ENCODE data around the gene RNF166.

RNF166 gene

GRCh38 chr16:88691129-88691813, 14.9 kb downstream of the RNF166 start:
- DNase-seq = no peak

DNA sequence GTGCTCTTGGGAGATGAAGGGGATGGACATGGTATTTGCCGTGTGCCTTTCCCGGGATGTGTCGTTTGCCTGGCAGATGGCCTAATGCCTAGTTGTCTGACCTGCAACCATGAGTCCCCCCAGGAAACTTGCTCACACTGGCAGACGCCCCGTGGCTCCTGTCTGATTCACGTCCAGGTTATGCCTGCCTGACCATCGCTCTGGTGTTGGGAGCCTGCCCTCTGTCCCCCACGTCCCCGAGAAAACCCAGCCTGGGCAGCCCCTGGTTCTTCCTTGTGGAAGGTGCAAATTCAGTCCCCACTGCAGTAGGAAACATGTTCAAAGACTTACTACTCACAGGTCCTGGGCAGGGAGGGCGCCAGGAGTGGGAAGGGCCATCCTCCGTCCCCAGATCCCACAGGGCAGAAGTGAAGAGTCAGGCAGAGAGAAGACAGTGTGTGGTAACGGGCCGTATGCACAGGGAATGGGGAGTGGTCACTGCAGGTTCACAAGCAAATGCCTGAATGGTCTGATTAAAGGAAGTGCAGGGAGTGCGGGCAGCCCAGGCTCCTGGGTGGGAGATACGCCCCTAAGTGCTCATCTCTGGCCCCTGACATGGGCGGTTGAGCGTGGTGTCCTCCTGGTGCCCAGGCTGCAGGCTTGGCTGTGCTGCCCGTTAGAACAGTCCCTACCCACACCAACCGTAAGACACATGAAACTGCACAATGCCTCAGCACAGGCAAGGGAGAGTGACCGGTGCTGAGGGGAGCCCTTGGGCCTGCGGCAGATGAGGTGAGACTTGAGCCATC, 15.7 kb downstream of the RNF166 start:
- no peak for DNase-seq

DNA sequence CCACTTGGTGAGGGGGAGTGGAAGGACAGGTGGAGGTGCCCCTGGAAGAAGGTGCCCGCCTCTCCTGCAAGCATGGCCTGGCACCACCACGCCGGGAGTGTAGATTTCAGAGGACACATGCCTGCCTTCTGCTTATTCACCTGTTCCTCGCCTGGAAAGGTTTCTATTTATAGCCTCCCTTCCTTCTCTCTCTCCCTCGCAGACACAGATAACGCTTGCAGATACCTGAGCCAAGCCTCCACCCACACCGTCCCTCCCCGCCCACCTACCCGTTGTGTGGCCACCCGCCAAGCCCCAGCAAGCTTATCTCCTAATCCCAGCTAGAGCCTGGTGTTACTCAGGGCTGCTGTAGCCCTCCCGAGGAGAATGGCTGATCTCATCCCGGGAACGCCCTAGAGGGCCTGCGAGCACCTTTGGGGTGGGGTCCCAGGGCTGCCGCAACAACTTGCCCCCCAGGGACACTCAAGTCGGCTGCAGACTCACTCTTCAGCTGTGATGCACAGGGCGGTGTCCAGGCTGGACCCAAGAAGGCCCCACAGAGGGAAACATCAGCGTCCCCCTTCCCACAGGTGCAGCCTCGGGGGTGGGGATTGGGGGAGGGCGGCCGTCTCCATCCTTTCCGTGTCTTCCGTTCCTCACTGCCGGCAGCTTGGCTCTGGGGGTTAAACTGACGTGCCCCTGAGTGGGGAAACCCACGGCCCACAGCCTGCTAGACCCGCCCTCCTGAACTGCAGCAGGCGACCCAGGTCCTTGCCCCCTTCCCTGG, 18.0 kb downstream of the RNF166 start:
- DNase-seq = peak; percentile 55

- no peak for DNase-seq
Observed at GRCh38 chr16:88687676-88688012, 18.6 kb downstream of the RNF166 start.

GRCh38 chr16:88687254-88687576, 19.0 kb downstream of the RNF166 start:
- DNase-seq = no peak

DNA sequence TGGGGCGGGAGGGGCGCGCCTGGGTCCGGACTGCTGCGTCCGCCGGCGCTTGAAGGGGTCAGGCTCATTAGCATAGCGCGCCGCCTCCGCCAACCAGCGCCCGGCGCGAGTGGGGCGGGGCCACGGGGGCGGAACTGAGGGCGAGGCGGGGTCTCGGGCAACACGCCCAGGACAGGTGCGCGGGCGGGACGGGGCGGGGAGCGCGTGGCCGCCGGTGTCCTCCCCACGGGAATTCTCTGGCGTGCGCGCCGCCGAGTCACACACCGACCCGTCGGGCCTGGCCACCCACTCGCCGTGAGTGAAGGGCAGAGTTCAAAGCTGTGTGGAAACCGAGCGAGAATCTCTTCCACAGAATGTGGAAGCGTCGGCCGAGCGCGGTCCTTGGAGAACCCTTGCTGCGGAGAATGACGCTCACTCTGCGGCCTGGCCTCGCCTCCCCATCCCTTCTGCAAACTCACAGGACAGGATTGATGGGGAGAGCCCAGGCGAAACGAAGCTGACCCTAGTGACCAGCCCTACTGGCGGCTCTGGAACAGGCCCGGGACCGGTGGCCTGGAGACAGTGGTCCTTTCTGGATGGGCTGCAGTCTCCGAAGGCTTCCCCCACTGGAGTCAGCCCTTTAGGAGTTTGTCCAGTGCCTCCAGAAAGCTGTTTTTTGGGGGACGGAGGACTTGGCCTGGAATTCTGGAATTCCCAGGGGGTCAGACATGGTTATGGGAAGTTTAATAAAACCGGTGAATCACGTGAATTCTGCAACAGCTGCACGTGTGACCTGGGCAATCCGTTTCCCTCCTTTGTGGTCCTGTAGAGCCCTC, 19.6 kb downstream of the RNF166 start, which contains the start of gene SNAI3:
TSS of gene SNAI3 (minus strand) at position 69 of the 815 bp plus-strand sequence. CDS start 101 bp downstream, outside the sequence.
- DNase-seq = peak; percentile 88

DNA sequence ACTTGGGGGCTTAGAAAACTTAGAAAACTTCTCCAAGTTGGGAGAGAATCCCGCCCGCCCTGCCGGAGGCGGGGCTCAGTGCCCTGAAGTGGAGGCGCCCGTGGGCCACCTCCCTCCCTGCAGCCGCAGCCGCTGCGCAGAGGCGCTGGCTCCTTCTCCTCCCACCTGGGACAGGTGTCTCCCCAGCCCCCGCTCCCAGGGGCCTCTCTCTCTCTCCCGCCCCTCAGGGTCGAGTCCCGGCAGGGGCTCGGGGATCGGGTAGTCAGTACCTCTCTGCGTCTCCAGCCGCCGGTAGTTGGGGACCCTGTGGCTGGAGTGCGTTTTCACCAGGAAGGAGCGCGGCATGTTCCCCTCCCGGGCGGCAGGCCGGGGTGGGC, 20.2 kb downstream of the RNF166 start:
- DNase-seq = no peak

DNA sequence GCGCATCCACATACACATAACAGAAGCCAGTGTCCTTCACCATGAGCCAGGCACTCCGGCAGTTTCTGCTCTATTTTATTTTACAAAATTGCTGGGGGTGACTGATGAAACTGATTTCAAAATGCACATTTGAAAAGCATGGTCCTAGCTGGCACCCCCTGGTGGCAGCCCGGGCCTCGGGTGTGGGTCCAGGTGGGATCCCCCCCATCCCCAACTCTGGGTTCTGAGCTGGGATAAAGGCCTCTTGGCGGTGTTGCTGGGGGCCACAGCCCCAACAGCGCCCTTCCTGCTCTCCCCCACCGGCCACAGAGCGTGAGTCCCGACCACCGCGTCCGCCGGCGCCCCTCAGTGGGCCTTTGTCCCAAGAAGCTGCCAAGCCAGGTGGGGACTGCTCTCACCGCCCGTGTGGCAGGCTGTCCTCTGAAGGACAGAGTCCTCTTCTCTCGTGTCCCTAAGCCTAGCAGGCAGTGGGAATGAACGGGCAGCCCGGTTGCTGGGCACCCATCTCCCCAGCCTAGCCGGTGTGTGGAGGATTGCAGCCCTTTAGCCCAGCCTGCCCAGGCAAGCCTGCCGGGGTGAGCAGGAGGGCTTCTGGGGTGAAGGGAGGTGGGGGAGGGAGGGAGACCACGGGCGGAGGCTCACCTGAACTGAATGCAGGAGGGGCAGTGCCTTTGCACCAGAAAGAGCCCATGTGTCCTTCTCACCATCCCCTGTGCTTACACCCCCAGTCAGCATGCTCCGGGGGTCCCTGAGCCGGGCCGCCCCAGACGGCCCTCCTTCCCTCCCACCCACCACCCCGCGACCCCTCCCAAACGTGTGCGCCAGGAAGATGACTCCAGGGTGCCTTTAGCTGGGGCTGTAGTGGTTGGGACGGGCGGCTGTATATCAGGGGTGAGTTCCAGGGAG, 20.8 kb downstream of the RNF166 start:
- DNase-seq = no peak

DNA sequence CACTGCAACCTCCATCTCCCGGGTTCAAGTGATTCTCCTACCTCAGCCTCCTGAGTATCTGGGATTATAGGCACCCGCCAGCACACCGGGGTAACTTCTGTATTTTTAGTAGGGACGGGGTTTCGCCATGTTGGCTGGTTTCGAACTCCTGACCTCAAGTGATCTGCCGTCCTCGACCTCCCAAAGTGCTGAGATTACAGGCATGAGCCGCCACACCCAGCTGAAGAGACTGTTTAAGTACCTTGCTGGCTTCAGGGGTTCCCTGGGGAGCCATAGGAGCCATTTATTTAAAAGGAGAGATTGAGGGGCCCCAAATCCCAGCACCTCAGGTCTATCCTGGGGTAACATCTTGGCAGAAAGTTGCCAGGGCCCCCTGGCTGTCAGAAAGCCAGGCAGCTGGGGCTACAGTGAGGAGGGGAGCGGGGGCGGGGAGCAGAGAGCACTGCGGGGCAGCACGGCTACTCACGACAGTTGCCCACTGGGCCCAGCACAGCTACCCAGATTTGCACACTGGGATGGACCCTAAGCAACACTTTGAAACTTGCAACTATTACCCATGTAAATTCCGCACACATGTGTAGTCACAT, 21.5 kb downstream of the RNF166 start:
- no peak for DNase-seq

GRCh38 chr16:88681709-88682451, 24.3 kb downstream of the RNF166 start:
- no peak for DNase-seq

DNA sequence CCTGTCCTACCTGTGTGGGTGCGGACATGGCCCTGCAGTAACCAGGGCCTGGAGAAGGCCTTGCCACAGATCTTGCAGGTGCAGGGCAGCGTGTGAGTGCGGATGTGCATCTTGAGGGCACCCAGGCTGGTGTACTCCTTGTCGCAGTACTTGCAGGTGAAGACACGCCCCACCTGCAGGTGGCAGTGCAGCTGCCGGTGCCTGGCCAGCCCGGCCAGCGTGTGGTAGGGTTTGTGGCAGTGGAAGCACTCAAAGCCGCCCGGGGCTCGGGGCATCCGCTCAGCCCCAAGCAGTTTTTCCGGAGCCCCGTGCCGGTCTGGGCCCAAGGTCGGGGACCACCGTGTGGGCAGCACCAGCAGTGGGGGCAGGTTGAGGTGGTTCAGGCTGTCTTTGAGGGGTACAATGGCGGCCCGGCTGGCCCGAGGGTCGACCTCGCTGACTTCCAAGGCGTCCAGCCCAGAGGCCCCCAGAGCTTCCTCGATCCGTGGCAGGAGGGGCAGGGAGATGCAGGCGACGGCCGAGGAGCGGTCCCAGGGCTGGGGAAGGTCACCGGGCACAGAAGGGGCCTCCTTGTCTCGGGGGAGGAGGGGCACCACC, 25.0 kb downstream of the RNF166 start:
- DNase-seq = peak; percentile 22

- DNase-seq = no peak
Observed at GRCh38 chr16:88680554-88681083, 25.6 kb downstream of the RNF166 start.

DNA sequence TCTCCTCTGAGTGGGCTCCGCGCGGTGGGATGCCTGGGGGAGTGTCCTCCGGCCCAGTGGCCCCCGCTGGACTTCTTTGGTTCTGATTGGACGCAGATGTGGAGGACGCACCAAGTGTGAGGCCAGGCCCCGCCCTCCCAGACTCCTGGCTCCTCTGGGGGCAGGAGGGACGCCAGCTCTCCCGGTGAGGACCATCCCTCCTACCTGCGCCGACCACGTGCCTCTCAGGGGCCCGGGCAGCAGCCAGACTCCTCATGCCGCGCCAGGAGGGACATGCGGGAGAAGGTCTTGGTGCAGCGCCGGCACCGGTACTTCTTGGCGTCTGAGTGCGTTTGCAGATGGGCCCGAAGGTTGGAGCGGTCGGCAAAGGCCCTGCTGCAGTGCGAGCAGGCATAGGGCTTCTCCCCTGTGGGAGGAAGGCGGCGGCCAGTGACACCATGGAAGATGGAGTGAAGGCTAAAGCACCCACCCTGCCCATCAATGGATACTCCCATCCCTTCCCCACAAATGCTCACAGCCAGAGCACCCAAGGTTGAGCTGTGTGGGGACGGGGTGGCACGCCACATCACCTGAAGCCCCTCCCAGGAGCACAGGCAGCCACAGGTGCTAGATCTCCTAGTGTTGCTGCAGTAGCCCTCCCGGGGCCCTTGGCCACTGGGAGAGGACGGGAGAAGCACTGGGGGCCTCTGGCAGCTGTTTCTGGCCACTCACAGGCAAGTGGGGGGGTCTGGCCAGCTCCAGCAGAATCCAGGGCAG, 27.8 kb downstream of the RNF166 start:
- peak; percentile 21 for DNase-seq

DNA sequence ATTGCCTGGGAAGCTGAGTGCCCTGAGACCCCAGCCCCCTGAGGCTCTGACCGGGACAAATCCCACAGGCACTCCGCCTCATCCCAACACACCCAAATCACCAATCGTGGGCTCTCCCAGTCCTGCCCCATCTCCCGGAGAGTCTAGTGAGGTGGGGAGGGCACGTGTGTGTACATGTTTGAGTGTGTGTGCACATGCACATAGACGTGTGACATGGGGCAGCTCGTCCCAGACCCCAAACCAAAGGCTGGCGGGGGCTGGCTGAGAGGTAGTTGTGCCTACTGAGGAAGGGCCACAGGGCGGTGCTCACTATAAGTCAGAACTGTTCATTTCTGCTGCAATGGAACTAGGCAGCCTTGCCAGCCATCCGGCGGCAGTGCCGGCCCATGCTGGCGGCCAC, 28.5 kb downstream of the RNF166 start:
- no peak for DNase-seq

DNA sequence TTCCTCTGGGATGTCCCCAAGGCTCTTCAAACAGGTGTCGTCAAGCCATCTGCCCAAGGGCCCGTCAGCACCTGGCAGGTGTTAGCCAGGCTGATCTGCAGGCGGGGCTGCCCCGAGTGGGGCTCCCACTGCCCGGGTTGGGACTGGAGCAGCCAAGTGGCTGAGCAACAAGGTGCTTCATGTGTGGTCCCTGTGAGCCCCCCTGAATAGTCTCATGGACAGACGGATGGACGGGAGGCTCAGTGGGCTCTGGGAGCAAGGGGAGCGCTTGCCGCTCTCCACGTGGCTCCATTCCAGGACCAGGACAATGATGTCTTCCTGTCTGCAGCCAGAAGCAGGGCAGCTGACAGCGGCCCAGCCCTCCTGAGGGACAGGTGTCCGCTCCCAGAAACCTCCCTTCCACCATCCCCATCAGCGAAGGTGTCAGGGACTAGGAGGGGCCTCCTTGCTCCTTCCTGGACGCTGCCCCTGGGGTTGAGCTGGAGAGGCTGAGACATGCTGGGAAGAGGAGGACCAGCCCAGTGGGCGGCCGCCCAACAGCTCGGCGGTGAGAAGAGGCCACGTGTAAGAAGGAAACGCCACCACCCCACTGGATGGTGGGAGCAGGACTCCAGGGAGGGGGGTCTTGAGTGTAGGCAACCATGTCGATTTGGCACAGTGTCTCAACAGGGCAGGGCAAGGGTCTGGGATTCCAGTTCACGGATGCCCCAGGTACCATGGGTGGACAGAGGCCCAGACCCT, 29.5 kb downstream of the RNF166 start:
- no peak for DNase-seq

DNA sequence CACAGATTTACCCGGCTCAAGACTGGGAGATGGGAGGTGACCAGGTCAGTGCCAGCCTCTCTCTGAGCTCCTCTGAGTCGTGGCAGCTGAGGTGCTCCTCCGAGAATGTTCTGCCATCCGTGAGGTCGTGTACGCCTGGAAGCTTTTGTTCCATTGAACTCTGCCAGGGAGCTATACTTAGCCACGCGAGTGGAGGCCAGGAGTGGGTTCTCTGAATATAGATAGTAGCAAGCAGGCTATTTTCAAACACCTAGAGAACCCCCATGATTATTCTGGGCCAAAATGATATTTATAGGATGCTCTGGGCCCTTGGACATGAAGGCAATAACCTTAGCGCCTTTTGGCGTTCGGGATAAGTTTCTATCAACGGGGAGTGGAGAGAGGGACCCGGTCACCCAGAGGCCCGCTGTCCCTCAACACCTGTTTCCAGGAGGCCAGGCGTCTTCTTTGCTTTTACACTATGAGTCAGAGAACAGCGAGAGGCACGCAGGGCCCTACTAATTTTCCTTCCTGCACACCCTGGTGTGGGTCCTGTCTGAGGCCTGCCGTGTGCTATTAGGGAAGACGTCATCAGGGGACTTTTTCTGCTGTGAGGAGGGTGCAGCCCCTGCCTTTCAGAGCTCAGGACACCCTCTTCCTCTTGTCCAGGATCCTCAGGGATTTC, 32.4 kb downstream of the RNF166 start:
- no peak for DNase-seq

DNA sequence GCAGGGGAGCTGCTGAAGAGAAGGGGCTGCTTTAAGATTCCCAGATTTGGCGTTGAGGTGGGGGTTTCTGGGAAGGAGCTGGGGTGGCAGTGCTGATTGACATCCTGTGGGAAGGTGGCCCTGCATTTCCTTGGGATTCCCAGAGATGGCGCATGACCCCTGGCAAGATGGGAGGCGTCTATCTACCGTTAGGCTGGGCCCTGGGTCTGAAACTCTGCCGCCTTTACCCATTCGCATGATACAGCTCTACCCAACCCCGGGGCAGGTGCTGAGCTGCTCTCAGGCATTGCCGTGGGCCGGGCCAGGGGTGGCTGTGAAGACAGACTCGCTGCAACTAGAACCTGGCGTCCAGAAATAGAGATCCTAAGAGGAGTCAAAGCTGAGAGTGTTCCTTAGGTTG, 33.4 kb downstream of the RNF166 start:
- peak; percentile 23 for DNase-seq

DNA sequence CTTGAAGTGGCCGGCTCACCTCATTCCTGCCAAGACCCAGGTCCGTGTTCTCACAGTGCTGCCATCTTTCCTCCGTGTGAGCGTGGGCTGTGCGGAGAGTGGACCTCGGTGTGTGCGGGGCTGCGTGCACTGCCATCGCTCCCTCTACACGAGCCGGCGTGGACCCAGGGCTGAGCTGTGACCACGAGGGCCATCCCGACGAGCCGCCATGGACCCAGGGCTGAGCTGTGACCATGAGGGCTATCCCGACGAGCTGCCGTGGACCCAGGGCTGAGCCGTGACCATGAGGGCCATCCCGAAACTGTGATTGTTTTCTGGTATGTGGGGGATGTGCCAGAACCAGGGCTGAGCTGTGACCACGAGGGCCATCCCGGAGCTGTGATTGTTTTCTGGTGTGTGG, 34.4 kb downstream of the RNF166 start:
- DNase-seq = no peak

Data from NCI-H69 (cell line).